ENCODE data around the gene PPP1R9B.

DNA sequence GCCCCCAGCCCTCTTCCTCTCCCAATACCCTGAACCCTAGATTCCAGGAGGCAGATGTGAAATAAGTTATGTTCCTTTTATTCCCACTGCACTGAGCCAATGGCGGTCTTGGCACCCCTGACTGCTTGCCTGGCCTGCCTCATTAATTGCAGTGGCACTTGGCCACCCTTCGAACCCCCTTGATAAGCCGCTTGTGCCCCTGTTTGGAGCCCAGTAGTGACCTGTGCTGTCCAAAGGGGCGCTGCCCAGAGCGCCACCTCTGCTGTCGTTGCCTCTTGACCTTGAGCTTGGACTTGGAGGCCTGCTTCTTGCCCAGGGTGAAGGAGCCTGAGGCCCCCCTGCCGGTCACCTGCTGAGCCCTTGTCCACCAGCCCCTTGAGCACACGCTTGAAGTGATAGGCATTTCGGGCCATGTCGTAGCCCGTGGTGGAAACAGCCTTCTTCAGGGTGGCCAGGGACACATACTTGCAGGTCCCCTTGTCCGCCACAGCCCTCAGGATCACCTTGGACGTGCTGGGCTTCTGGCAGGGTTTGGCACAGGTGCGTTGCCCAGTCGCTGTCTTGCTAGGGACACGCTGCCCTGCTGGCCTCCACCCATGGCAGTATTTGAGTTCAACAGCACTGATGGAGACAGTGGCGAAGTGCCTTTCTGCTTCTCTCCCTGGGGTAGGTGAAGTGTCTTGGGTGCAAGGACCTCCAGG lies 21.0 kb upstream of the PPP1R9B start:
- TF ChIP-seq, protein P1, sequence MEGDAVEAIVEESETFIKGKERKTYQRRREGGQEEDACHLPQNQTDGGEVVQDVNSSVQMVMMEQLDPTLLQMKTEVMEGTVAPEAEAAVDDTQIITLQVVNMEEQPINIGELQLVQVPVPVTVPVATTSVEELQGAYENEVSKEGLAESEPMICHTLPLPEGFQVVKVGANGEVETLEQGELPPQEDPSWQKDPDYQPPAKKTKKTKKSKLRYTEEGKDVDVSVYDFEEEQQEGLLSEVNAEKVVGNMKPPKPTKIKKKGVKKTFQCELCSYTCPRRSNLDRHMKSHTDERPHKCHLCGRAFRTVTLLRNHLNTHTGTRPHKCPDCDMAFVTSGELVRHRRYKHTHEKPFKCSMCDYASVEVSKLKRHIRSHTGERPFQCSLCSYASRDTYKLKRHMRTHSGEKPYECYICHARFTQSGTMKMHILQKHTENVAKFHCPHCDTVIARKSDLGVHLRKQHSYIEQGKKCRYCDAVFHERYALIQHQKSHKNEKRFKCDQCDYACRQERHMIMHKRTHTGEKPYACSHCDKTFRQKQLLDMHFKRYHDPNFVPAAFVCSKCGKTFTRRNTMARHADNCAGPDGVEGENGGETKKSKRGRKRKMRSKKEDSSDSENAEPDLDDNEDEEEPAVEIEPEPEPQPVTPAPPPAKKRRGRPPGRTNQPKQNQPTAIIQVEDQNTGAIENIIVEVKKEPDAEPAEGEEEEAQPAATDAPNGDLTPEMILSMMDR (IDR thresholded peaks at IDR 0.05): no peak
- TF ChIP-seq POLR2A (IDR thresholded peaks at IDR 0.05): no peak

Data from esophagus squamous epithelium (tissue), 4 donors.